ENCODE measurements around the gene RPN1. TPM values are rescaled to one million over a fixed set of nuclear protein-coding genes. Genes with fewer than 3 reads are reported as not detected.

Gene RPN1
- total and polyA plus RNA-seq, 2 donors = 135 to 256 TPM

DNA sequence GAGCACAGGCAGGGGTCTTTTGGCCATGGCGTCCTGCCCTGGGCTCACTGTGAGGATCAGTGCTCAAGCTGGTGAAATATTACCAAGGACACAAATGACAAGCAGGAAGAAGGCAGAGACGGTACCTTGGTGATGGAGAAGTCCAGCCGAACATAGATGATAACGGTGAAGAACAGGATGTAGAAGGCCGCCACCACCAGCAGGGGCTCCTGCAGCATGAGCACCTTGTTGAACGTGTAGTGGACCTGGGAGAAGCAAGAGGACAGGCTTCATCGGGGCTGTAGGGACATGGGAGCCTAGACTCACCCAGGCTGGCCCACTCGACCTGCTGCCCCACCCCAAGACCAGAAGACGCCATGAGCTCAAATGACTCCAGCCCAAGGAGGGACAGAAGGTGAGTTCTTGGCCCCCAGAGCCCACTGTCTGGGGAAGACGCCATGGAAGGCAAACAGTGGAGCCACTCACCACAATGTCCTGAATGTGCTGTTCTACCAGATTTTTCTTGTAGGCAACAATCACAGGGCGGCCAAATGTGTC lies 25.1 kb downstream of the RPN1 start:
- 94% methylated on average over 11 of the region's 11 CpGs for WGBS
- Histone ChIP-seq H3K36me3 (ENCODE audit: insufficient read depth) (peaks cover 2% of the 10 kb centered on the region), H3K27ac (ENCODE audit: low read depth) (no peak overlapping the region), H3K4me3 (ENCODE audit: low read depth, low read length) (no peak overlapping the region), H3K4me1 (ENCODE audit: insufficient read depth) (no peaks in the 10 kb centered on the region)
- no peak for DNase-seq (ENCODE audit: extremely low spot score)

DNA sequence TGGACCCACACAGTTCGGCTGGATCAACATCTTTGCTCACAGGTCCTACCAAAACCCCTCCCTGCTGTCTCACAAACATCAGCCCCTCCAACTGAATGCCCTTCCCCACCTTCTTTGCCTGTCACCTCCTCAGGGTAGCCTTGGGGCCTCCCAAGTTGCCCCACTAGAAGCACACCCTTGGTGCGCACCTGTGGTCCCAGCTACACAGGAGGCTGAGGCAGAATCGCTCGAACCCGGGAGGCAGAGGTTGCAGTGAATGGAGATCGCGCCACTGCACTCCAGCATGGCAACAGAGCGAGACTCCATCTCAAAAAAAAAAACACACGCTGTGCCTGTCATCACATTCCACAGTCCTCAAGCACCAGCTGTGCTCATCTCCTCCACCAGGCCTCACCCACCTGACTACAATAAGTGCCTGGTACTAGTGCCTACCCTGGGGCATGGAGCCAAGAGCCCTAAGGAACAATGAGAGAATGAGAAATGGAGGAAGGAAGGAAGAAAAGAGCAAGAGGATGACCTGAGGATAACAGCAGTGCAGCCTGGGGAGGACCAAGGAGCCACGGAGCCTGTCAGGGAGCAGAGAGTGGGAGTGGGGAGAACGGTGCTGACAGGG lies 26.0 kb downstream of the RPN1 start:
- no peak for DNase-seq (ENCODE audit: extremely low spot score)
- Histone ChIP-seq H3K4me3 (ENCODE audit: low read depth, low read length) (no peak overlapping the region), H3K27ac (ENCODE audit: low read depth) (no peak overlapping the region), H3K36me3 (ENCODE audit: insufficient read depth) (peaks cover 2% of the 10 kb centered on the region), H3K4me1 (ENCODE audit: insufficient read depth) (no peaks in the 10 kb centered on the region)
- WGBS = 92% methylated on average over 11 of the region's 11 CpGs

DNA sequence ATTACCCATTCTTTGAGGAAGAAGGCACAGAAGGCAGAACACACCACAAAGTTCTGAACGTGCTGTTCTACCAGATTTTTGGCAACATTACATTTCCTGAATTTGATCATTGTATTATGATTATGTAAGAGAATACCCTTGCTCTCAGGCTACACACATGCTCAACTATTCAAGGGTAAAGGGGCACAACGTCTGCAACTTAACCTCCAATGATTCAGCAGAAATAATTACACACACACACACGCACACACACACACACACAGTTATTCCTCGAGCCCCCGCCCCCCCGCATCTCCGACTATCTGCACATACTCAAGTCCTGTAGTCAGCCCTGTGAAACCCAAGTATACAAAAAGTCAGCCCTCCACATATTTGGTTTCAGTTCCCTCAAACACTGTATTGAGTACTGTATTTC lies 26.8 kb downstream of the RPN1 start:
- Histone ChIP-seq H3K27ac (ENCODE audit: low read depth) (no peak overlapping the region), H3K4me1 (ENCODE audit: insufficient read depth) (no peaks in the 10 kb centered on the region), H3K36me3 (ENCODE audit: insufficient read depth) (peaks cover 2% of the 10 kb centered on the region), H3K4me3 (ENCODE audit: low read depth, low read length) (no peak overlapping the region)
- WGBS = 71% methylated on average over 7 of the region's 7 CpGs
- no peak for DNase-seq (ENCODE audit: extremely low spot score)

DNA sequence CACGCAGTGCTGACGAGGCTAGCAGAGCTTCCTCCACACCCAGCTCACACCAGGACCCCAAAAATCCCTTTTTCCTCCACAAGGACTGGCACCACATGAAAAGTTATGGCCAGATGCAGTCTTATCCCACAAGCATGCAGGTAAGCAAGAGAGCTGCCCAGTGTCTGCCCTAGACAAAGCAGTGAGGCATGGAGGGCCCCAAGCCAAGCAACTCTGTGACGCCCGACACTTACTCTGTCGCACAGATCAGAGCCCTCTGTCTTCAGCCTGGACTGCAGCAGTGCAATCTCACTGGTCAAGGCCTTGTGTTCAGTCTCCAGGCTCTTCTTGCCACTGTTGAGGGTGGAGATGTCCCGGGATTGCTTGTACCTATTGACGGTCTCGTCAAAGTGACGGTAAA lies 28.7 kb downstream of the RPN1 start:
- no peak overlapping the region for H3K27ac ChIP-seq (ENCODE audit: low read depth)
- no peak overlapping the region for H3K4me3 ChIP-seq (ENCODE audit: low read depth, low read length)
- peaks cover 2% of the 10 kb centered on the region for H3K36me3 ChIP-seq (ENCODE audit: insufficient read depth)
- no peaks in the 10 kb centered on the region for H3K4me1 ChIP-seq (ENCODE audit: insufficient read depth)
- DNase-seq (ENCODE audit: extremely low spot score) = no peak
- 95% methylated on average over 9 of the region's 9 CpGs for WGBS

DNA sequence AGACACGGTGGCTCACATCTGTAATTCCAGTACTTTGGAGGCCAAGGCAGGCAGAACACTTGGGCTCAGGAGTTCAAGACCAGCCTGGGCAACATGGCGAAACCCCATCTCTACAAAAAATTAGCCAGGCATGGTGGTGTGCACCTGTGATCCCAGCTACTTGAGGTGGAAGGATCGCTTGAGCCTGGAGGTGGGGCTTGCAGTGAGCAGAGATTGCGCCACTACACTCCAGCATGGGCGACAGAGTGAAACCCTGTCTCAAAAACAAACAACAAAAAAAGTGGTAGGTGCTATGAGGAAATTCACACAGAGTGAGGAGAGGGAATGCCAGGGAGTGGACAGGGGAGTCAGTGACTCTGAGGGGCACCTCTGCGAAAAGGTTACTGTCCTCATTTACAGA lies 29.4 kb downstream of the RPN1 start:
- Histone ChIP-seq H3K36me3 (ENCODE audit: insufficient read depth) (peaks cover 2% of the 10 kb centered on the region), H3K4me1 (ENCODE audit: insufficient read depth) (no peaks in the 10 kb centered on the region)
- 93% methylated on average over 6 of the region's 6 CpGs for WGBS

DNA sequence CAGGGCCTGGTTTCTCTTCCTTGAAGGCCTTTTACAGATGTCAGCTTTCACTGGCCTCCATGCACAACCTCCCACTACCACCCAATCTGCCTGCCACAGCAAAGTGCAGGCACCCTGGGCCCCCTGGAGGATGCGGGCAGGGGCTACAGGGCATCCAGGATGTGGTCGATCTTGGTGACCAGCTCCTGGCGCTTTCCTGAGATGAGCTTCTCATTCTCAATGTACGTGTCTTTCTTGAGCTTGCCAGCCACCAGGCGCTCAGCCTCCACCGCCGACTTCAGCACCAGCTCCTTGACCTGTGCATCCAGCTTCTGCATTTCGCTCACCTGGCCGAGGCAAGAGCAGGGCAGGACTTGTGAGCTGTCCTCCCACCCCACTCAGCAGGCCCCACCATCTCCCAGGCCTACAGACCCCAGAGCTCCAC lies 30.3 kb downstream of the RPN1 start:
- H3K4me3 ChIP-seq (ENCODE audit: low read depth, low read length) = no peak overlapping the region
- DNase-seq (ENCODE audit: extremely low spot score) = no peak
- no peaks in the 10 kb centered on the region for H3K4me1 ChIP-seq (ENCODE audit: insufficient read depth)
- no peak overlapping the region for H3K27ac ChIP-seq (ENCODE audit: low read depth)
- 89% methylated on average over 9 of the region's 9 CpGs for WGBS
- H3K36me3 ChIP-seq (ENCODE audit: insufficient read depth) = peaks cover 2% of the 10 kb centered on the region

More for the DNA sequence above, 29.4 kb downstream of the RPN1 start:
- Histone ChIP-seq H3K27ac (ENCODE audit: low read depth) (no peak overlapping the region), H3K4me3 (ENCODE audit: low read depth, low read length) (no peak overlapping the region)
- no peak for DNase-seq (ENCODE audit: extremely low spot score)

DNA sequence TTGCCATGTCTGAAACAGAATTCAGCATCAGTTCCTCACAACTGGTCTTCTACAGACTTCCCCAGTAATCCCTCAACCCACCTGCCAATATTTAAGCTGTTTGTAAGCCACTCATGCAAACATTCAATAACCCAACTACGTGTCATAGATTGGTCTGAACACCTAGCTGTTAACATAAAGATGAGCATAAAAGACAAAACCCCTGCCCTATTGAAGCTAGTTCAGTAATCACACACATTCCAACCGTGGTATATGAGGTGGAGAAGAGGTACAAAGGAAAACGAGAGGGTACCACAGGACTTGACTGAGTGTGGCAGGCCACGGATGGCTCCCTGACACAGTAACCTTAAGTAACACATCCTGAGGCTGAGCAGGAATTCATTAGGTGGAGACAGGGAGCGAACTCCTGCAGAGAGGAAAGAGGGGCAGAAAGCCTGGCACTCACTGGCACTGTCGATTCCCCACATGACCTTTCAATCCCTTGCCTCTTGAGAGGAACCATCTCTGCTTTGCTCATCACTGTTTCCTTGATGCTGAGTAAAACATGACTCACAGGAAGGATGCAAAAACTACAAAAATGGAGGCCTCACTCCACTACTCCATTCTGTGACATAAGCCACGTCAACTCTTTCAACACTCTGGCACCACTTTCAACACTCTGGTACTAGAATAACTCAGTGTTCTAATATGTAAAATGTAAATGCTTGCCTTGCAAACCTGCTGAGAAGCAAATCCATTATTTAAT lies 31.3 kb downstream of the RPN1 start:
- Histone ChIP-seq H3K36me3 (ENCODE audit: insufficient read depth) (no peaks in the 10 kb centered on the region), H3K4me3 (ENCODE audit: low read depth, low read length) (no peak overlapping the region), H3K27ac (ENCODE audit: low read depth) (no peak overlapping the region), H3K4me1 (ENCODE audit: insufficient read depth) (no peaks in the 10 kb centered on the region)
- 77% methylated on average over 7 of the region's 7 CpGs for WGBS
- DNase-seq (ENCODE audit: extremely low spot score) = no peak

DNA sequence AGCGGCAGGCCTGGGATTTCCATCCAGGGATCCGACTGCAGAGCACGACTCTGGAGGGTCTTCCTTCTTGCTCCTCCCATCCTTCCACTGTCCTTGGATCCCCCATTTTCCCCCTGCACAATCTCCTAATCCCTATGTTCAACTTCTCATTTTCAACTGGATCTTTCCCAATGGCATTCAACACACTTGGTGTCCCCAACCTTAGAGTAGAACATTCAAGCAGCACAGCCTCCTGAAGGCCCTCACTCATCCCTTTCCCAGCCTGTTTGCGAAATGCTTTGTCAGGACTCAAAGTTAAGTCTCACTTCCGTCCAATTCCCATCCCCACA lies 32.3 kb downstream of the RPN1 start:
- 28% methylated on average over 5 of the region's 5 CpGs for WGBS
- peak overlapping the region; percentile 74 for H3K4me3 ChIP-seq (ENCODE audit: low read depth, low read length)
- H3K27ac ChIP-seq (ENCODE audit: low read depth) = no peak overlapping the region
- no peak for DNase-seq (ENCODE audit: extremely low spot score)
- no peaks in the 10 kb centered on the region for H3K4me1 ChIP-seq (ENCODE audit: insufficient read depth)
- no peaks in the 10 kb centered on the region for H3K36me3 ChIP-seq (ENCODE audit: insufficient read depth)

DNA sequence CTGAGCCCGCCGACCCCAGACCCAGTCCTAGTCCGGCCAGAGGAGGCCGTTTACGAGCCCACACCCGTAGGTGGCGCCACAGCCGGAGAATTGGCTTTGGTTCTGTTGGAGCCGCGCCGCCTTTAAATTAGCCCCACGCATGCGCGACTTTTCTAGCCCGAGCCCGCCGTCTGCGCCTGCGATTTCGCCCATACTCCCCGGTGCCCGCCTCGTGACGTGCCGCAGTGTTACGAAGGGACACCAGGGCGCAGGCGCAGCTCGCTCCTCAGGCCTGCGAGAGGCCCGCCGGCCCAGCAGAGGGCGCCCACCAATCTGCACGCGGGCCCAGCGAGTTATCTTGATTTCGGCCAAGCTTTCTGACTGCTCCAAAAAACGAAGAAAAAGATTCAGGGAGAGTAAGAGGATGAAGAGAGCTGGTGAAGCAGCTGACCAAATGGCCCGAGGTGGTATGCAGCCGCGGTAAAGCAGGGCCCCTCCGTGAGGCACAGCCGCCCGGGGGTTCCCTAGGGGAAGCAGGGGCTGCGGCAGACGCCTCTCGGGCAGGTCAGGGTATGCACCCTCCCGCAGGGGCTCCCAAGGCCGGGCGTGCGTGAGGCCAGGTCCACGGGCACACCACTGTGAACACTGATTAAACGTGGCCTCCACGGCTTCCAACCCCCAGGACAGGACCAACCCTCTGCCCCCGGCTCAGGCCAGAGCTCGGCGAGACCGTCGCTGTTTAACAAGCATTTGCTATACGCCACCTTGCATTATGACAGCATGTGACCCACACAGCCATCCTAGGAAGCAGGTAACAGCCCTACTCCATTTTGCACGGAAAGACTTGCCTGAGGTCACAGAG lies 32.8 kb downstream of the RPN1 start:
- H3K27ac ChIP-seq (ENCODE audit: low read depth) = peak overlapping the region; percentile 68
- peak; percentile 92 for DNase-seq (ENCODE audit: extremely low spot score)
- no peaks in the 10 kb centered on the region for H3K36me3 ChIP-seq (ENCODE audit: insufficient read depth)
- no peaks in the 10 kb centered on the region for H3K4me1 ChIP-seq (ENCODE audit: insufficient read depth)
- under 1% methylated on average over 61 of the region's 61 CpGs for WGBS
- peak overlapping the region; percentile 74 for H3K4me3 ChIP-seq (ENCODE audit: low read depth, low read length)

DNA sequence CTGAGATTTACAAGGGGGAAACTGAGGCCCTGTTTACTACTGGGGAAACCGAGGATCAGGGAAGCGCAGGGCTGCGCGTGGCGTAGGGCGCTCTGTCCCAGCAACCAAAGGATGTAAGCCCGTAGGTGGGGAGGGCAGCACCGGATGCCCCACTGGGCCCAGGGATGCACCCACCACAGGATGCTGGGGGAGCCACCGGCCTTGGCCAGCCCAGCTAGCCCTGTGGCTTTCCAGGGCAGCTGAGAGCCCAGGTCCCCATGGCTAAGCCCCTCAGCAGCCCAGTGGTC lies 33.4 kb downstream of the RPN1 start:
- 57% methylated on average over 9 of the region's 9 CpGs for whole genome bisulfite sequencing
- no peak overlapping the region for H3K4me3 ChIP-seq (ENCODE audit: low read depth, low read length)
- DNase-seq (ENCODE audit: extremely low spot score) = no peak
- H3K27ac ChIP-seq (ENCODE audit: low read depth) = peak overlapping the region; percentile 65
- no peaks in the 10 kb centered on the region for H3K4me1 ChIP-seq (ENCODE audit: insufficient read depth)
- no peaks in the 10 kb centered on the region for H3K36me3 ChIP-seq (ENCODE audit: insufficient read depth)

DNA sequence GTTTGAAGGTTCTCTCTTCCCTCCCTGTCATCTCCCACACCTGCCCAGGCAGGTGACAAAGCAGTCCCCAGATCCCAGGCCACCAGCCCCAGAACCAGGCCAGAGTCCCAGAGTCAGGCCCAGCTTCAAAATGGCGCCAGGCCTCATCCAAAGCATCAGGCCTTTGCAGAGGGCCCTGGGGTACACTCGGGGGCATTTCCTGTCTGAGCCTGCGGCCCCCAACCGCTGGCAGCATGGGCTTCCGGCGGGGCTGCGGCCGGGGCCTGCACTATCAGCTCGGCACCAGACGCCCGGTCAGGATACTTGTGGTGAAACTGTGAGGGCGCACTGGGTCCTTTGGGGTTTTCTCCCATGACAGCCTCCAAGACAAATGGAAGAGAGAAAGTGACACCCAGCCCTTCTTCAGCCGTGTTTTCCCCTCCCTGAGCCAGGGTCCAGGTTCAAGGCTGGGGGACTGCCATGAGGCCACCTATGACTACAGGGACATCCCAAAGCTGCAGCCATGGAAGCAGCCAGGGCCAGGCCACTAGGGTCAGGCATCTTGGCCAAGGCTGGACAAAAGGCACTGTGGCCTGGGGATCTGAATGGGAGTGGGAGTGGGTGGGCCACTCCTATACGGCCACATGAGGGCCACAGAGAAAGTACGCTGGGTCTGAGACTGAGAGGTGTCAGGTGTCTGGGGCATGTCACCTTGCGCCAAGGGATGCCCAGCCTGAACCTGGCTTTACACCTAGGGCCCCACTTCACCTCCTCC lies 33.9 kb downstream of the RPN1 start:
- no peak overlapping the region for H3K4me3 ChIP-seq (ENCODE audit: low read depth, low read length)
- WGBS = 84% methylated on average over 16 of the region's 16 CpGs
- no peak for DNase-seq (ENCODE audit: extremely low spot score)
- no peaks in the 10 kb centered on the region for H3K36me3 ChIP-seq (ENCODE audit: insufficient read depth)
- H3K4me1 ChIP-seq (ENCODE audit: insufficient read depth) = no peaks in the 10 kb centered on the region
- H3K27ac ChIP-seq (ENCODE audit: low read depth) = no peak overlapping the region

DNA sequence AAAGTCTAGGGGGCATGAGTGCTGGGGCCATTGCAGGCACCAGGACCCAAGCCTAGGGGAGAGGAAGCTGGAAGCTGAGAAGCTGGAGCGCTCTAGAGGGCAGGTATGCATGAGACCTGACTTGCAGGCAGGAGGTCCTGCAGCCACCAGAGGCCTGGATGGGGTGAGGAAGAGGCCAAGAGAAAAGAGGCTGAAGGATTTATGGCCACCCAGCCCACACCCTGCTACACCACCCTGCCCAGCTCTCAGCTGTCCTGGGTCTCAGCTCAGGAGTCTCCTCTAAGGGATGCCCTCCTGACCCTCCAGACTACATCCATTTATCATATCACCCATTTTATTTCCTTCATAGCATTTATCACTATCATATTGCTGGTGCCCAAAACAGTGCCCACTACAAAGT lies 36.5 kb downstream of the RPN1 start:
- no peak for DNase-seq (ENCODE audit: extremely low spot score)
- H3K4me3 ChIP-seq (ENCODE audit: low read depth, low read length) = no peak overlapping the region
- H3K36me3 ChIP-seq (ENCODE audit: insufficient read depth) = no peaks in the 10 kb centered on the region
- 89% methylated on average over 1 of the region's 1 CpG for WGBS
- H3K27ac ChIP-seq (ENCODE audit: low read depth) = no peak overlapping the region
- H3K4me1 ChIP-seq (ENCODE audit: insufficient read depth) = no peaks in the 10 kb centered on the region

DNA sequence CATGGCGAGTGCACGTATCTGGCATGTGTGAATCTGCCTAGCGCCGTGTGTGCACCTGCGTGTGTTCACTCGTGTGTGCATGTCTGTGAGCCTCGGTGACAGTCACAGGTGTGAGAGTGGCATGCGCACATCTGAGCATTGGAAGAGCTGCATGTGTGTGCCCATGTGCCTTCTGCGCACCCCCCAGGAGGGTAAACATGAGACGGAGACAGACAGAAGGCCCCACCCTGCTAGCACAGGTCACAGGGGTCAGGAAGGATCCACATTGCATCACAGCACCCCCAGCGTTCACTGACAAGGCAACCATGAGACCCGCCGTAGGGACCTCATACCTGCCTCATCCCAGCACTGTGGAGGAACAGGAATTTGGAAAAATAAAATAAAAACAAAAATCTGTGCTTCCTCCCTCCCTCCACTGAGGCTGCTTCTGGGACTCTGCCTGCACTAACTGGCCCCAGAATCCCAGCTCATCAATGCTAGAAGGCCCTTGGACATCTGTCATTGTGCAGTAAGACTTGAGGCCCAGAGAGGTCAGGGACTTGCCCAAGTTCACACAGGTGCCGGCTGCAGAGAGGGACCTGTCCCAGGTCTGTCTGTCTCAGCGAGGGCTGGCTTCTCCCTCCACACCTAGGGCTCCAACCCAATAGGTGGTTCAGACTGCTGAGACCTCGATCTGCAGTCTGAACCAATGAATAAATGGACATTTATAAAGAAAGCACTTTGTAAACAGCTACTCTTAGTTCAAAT lies 37.4 kb downstream of the RPN1 start:
- 88% methylated on average over 16 of the region's 16 CpGs for WGBS
- Histone ChIP-seq H3K27ac (ENCODE audit: low read depth) (no peak overlapping the region), H3K4me1 (ENCODE audit: insufficient read depth) (no peaks in the 10 kb centered on the region), H3K36me3 (ENCODE audit: insufficient read depth) (no peaks in the 10 kb centered on the region), H3K4me3 (ENCODE audit: low read depth, low read length) (no peak overlapping the region)
- DNase-seq (ENCODE audit: extremely low spot score) = no peak

Data from urinary bladder (tissue), 4 donors.